Femur (tissue), 1 donor: ENCODE results near the gene CST8.
A peak's percentile ranks its signal among the peaks of the same experiment; 100 is the strongest.
"Not testable (repeated sequence)": the region's sequence is repeated elsewhere in the genome, so short reads cannot be mapped to it uniquely, and the experiment has no call there.

ENCODE experiments used
- DNase-seq: peaks from one replicate; pipeline ENCODE4 v3.0.0-alpha.2; 2017

The CST8 gene

GRCh38 chr20:23490817-23491216, at the start of gene CST8:
CST8 (plus strand) TSS chr20:23491117; CDS start chr20:23491668, 551 bp downstream.
- DNase-seq = no peak

GRCh38 chr20:23441850-23442313, 49.0 kb upstream of the CST8 start:
- DNase-seq = peak; percentile 83

- DNase-seq = no peak
Observed at GRCh38 chr20:23442436-23442835, 48.5 kb upstream of the CST8 start.

- no peak for DNase-seq
Observed at GRCh38 chr20:23444859-23445258, 46.1 kb upstream of the CST8 start.

GRCh38 chr20:23445596-23446217, 45.2 kb upstream of the CST8 start:
- no peak for DNase-seq

GRCh38 chr20:23446505-23446904, 44.4 kb upstream of the CST8 start:
- DNase-seq = peak; percentile 44

- no peak for DNase-seq
Observed at GRCh38 chr20:23448167-23448566, 42.8 kb upstream of the CST8 start.

- no peak for DNase-seq
Observed at GRCh38 chr20:23449421-23449820, 41.5 kb upstream of the CST8 start.

- DNase-seq = no peak
Observed at GRCh38 chr20:23450877-23451276, 40.0 kb upstream of the CST8 start.

- DNase-seq = no peak
Observed at GRCh38 chr20:23451956-23452487, 38.9 kb upstream of the CST8 start.

GRCh38 chr20:23452776-23453175, 38.1 kb upstream of the CST8 start, which contains the start of gene CST11:
CST11 (minus strand) TSS chr20:23452876; CDS start chr20:23452811, 65 bp downstream.
- no peak for DNase-seq

- no peak for DNase-seq
Observed at GRCh38 chr20:23453549-23454543, 37.1 kb upstream of the CST8 start.

GRCh38 chr20:23454816-23455215, 36.1 kb upstream of the CST8 start:
- DNase-seq = no peak

GRCh38 chr20:23455639-23456038, 35.3 kb upstream of the CST8 start:
- no peak for DNase-seq

- DNase-seq = peak; percentile 36
Observed at GRCh38 chr20:23456409-23456808, 34.5 kb upstream of the CST8 start.

- DNase-seq = no peak
Observed at GRCh38 chr20:23456873-23457272, 34.0 kb upstream of the CST8 start.

- DNase-seq = no peak
Observed at GRCh38 chr20:23459461-23460150, 31.3 kb upstream of the CST8 start.

- DNase-seq = no peak
Observed at GRCh38 chr20:23461180-23461579, 29.7 kb upstream of the CST8 start.

GRCh38 chr20:23466961-23467360, 24.0 kb upstream of the CST8 start:
- not testable (repeated sequence) for DNase-seq

- not testable (repeated sequence) for DNase-seq
Observed at GRCh38 chr20:23472306-23472705, 18.6 kb upstream of the CST8 start.

GRCh38 chr20:23473293-23473692, 17.6 kb upstream of the CST8 start:
- DNase-seq = not testable (repeated sequence)

- DNase-seq = no peak
Observed at GRCh38 chr20:23475395-23475794, 15.5 kb upstream of the CST8 start.
